ENCODE data around the gene MUC6.

Gene MUC6

DNA sequence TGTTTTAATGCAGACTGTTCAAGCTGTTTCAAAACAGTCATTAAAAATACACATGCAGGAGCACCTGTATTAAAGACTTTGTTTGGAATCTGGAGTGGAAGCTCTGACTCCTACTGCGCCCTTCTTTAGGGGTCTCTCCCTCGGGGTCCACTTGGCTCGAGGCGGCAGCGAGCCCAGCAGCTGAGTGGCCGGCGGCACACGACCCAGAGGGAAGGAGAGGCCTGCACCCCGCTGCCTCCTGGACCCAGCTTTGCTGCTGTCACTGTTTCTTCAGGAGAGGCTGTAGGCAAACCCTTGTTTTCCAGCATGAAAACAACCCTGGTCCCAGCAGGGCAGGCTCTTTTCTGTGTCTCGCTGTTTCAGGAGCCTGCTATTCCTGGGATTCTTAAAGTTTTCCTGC is 29.2 kb downstream of the MUC6 start (continued):
- TF ChIP-seq, protein P1, sequence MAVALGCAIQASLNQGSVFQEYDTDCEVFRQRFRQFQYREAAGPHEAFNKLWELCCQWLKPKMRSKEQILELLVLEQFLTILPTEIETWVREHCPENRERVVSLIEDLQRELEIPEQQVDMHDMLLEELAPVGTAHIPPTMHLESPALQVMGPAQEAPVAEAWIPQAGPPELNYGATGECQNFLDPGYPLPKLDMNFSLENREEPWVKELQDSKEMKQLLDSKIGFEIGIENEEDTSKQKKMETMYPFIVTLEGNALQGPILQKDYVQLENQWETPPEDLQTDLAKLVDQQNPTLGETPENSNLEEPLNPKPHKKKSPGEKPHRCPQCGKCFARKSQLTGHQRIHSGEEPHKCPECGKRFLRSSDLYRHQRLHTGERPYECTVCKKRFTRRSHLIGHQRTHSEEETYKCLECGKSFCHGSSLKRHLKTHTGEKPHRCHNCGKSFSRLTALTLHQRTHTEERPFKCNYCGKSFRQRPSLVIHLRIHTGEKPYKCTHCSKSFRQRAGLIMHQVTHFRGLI (tag by site-specific recombination; IDR thresholded peaks at IDR 0.05): no peak
- no peak for TF ChIP-seq TSHZ1 (tag by site-specific recombination; IDR thresholded peaks at IDR 0.05; ENCODE audit: borderline replicate concordance)
- TF ChIP-seq, protein P2, sequence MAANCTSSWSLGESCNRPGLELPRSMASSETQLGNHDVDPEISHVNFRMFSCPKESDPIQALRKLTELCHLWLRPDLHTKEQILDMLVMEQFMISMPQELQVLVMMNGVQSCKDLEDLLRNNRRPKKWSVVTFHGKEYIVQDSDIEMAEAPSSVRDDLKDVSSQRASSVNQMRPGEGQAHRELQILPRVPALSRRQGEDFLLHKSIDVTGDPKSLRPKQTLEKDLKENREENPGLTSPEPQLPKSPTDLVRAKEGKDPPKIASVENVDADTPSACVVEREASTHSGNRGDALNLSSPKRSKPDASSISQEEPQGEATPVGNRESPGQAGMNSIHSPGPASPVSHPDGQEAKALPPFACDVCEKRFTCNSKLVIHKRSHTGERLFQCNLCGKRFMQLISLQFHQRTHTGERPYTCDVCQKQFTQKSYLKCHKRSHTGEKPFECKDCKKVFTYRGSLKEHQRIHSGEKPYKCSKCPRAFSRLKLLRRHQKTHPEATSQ (tag by site-specific recombination; IDR thresholded peaks at IDR 0.05): no peak

DNA sequence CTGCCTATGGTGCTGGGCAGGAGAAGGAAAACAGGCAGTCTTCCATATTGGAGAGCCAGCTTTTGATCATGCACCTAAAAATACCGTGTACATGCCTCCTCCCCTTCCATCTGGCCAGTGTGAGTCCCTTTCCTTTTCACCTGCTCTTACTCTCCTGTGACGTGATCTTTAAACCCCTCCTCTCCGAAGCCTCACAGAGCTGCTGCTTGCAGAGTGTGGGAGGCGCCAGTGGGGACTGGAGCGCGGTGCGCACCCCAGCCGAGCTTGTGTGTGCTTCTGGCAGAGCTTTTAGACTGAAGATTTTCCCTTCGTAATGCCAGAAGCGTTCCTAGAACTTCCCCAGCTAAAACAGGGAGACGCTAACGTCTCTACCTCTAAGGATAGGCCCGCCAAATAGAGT is 29.8 kb downstream of the MUC6 start:
- Histone ChIP-seq H3K9me3 (ENCODE audit: control insufficient read depth, insufficient read depth, low read depth, low read length) (no peaks in the 10 kb centered on the region), H3K4me1 (ENCODE audit: control insufficient read depth, insufficient read depth, low read length) (no peaks in the 10 kb centered on the region), H3K4me3 (ENCODE audit: low read depth, low read length) (no peak overlapping the region), H3K36me3 (ENCODE audit: control insufficient read depth in 2 of 2, insufficient read depth in 1 of 2, low read length in 2 of 2) (peaks cover 3 to 99% of the 10 kb centered on the region in 2 experiments; a peak in 2 of 3 replicates), H3K27ac (ENCODE audit: extremely low read depth, low read depth, low read length) (no peak overlapping the region)
- ChIA-PET CTCF (no interaction called here), POLR2A (no interaction called here)
- TF ChIP-seq ZSCAN16 (tag by site-specific recombination; IDR thresholded peaks at IDR 0.05): no peak
- TF ChIP-seq ZEB2 (tag by site-specific recombination; IDR thresholded peaks at IDR 0.05): no peak
- TF ChIP-seq ZSCAN30 (tag by site-specific recombination; IDR thresholded peaks at IDR 0.05): no peak
- no peak for TF ChIP-seq SCRT1 (tag by site-specific recombination; IDR thresholded peaks at IDR 0.05; ENCODE audit: borderline replicate concordance)
- no peak for TF ChIP-seq SCRT2 (tag by site-specific recombination; IDR thresholded peaks at IDR 0.05)
- no peak for TF ChIP-seq SP2 (tag by site-specific recombination; IDR thresholded peaks at IDR 0.05)
- TF ChIP-seq ZBTB21 (tag by site-specific recombination; IDR thresholded peaks at IDR 0.05): no peak

DNA sequence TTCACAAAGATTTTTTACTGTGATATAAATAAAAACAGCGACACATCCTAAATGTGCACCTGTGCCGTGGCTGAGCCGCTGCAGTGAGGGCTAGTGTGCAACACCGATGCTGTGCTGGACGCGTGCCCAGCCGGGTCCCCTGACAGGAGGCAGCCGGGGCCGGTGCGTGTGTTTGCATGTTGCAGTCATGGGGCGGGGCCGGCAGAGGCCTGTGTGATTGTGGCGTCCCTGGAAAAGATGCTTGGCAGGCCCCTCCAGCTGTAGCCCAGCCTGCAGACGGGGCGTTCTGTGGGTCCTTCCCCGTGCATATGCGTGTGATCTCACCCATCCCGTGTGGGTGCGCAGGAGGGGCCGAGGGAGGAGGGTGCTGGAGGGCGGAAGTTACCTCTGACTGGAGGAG is 30.6 kb downstream of the MUC6 start:
- H3K4me3 ChIP-seq (ENCODE audit: low read depth, low read length): no peak overlapping the region
- no peak overlapping the region for H3K27ac ChIP-seq (ENCODE audit: extremely low read depth, low read depth, low read length)
- ChIA-PET CTCF (no interaction called here), POLR2A (no interaction called here)
- peaks cover 3 to 99% of the 10 kb centered on the region in 2 experiments; a peak in 2 of 3 replicates for H3K36me3 ChIP-seq (ENCODE audit: control insufficient read depth in 2 of 2, insufficient read depth in 1 of 2, low read length in 2 of 2)
- TF ChIP-seq ZNF148 (tag by site-specific recombination; IDR thresholded peaks at IDR 0.05; ENCODE audit: borderline replicate concordance) (no peak), RBAK (tag by site-specific recombination; IDR thresholded peaks at IDR 0.05) (no peak), ATF2 (tag by site-specific recombination; IDR thresholded peaks at IDR 0.05; ENCODE audit: low read depth) (no peak), GLIS2 (tag by site-specific recombination; IDR thresholded peaks at IDR 0.05) (no peak), ZNF214 (tag by site-specific recombination; IDR thresholded peaks at IDR 0.05; ENCODE audit: borderline replicate concordance) (no peak), ZNF785 (tag by site-specific recombination; IDR thresholded peaks at IDR 0.05) (no peak), TCF7L2 (IDR thresholded peaks at IDR 0.05; ENCODE audit: borderline replicate concordance, low read depth, low read length) (no peak), ZNF623 (tag by site-specific recombination; IDR thresholded peaks at IDR 0.05) (no peak), ZNF174 (tag by site-specific recombination; IDR thresholded peaks at IDR 0.05) (no peak), ZNF561 (tag by site-specific recombination; IDR thresholded peaks at IDR 0.05; ENCODE audit: borderline replicate concordance) (no peak)
- TF ChIP-seq, protein P3, sequence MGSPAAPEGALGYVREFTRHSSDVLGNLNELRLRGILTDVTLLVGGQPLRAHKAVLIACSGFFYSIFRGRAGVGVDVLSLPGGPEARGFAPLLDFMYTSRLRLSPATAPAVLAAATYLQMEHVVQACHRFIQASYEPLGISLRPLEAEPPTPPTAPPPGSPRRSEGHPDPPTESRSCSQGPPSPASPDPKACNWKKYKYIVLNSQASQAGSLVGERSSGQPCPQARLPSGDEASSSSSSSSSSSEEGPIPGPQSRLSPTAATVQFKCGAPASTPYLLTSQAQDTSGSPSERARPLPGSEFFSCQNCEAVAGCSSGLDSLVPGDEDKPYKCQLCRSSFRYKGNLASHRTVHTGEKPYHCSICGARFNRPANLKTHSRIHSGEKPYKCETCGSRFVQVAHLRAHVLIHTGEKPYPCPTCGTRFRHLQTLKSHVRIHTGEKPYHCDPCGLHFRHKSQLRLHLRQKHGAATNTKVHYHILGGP (tag by site-specific recombination; IDR thresholded peaks at IDR 0.05): no peak
- H3K4me1 ChIP-seq (ENCODE audit: control insufficient read depth, insufficient read depth, low read length): no peaks in the 10 kb centered on the region
- H3K9me3 ChIP-seq (ENCODE audit: control insufficient read depth, insufficient read depth, low read depth, low read length): no peaks in the 10 kb centered on the region
